GM10847 (cell line): ENCODE data around the gene RAB3IP.

ENCODE experiments used
- POLR2A ChIP-seq: IDR thresholded peaks from 2 replicates; pipeline ENCODE4 v1.6.1; 2011; ENCODE audit not compliant: insufficient read length; ENCODE audit errors: extremely low read depth

RAB3IP gene

DNA sequence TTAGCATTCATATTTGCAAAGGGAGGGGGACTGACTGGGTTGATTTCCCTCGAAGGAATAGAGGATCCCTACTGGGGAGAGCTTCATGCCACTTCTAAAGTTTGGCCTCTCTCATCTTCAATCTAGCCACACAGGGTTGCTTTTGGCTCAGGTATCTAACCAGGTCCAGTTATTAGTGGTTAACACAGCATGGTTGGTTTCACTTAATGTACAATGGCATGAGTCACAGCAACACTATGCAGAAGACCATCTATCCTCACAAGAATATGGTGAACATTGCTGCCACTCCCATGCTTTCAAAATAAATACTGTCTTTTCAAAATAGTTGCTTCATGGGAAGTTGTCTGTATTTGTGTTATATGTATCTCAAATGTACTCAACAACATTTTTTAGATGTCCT is 6.6 kb upstream of the RAB3IP start:
- no peak for TF ChIP-seq POLR2A

DNA sequence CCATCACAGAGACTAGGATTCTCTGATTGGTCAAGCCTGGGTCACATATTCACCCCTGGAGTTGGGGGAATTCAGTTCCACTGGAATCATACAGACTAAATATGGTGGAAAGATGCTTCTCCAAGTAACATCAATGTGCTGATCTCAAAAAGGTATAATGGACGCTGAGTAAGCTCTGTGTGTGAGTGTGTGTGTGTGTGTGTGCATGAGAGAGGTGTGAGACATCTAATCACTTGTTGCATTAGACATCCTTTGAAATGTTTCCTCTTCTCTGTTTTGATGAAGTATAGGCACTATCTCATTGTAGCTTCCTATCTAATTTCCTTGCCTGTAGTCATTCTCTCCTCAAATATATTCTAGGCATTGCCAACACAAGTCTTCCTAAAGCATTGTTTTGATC is 5.0 kb upstream of the RAB3IP start:
- no peak for TF ChIP-seq POLR2A

DNA sequence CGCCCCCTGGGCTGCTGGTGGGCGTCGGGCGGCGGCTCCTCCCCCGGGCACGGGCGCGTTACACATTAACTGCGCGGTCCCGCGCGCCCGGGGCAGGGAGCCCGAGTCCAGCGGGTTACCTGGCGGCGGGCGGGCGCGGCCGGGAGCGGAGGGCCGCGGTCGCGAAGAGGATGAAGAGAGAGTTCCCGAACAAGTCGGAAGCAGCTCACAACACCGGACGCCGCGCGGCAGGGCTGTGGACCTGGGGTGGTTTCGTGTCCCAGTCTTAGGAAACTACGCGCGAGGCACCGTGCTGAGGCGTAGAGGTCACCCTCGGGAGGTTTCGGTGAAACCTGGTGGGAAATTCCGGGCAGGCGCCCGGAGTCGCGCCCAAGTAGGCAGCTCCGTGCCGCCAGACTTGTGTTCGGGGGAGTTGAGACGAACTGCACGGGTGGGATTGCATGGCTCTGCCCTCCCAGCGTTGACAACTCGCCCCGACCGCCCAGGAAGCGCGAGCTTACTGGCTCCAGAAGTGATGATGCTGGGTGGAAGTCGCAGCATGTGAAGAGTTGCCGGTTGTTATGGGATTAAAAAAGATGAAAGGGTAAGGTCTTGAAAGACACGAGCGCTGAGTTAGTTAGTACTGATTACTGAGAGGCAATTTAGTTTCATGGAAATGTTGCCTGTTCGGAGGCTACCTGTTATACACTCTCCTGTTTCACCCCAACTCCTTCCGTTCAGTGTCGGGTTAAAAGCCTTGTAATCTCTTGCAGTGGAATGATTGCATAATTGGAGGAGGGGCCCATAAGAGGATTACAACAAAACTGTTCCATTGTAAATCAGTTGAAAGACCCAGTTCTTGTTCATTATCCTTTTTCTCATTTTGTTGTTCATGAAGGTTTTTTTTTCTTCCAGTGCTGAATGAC is 879 bp downstream of the RAB3IP start:
- TF ChIP-seq POLR2A = no peak

DNA sequence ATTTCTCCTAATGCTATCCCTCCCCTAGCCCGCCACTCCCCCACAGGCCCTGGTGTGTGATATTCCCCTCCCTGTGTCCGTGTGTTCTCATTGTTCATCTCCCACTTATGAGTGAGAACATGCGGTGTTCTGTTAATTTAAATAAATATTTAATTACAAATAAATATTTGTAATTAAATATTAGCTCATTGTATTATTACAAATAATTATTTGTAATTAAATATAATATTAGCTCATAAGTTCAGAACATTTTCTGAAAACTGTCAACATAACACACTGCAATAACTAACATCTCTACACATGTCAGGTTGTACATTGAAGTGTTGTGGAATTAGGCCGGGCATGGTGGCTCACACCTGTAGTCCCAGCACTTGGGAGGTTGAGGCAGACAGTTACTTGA is 5.4 kb downstream of the RAB3IP start:
- no peak for TF ChIP-seq POLR2A

DNA sequence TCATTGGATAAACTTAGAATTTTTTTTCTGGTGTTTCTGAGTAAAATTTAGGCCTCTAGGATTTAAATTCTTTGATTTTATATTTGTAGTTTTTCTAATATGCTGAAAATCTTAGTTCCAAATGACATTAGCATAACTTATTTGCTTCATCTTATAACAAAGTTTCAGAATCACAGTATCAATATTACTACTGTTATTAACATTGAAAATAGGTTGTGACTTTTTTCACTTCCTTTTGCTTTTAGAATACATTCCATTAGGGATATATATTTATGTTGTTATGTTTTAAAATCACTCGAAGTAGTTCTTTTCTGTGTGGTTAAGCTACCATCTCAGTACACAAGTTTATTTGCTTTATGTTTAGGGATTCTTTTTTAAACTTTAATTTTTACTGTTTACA is 12.8 kb downstream of the RAB3IP start:
- no peak for TF ChIP-seq POLR2A

DNA sequence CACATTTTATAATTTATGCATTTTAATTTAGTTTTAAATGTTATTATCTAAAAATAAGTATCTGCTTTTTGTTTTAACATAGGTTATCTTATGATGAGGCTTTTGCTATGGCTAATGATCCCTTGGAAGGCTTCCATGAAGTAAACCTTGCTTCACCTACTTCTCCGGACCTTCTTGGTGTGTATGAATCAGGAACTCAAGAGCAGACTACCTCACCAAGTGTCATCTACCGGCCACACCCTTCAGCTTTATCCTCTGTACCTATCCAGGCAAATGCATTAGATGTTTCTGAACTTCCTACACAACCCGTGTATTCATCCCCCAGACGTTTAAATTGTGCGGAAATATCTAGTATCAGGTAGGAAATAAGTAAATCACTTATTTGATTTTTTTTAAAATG is 16.6 kb downstream of the RAB3IP start:
- no peak for TF ChIP-seq POLR2A

DNA sequence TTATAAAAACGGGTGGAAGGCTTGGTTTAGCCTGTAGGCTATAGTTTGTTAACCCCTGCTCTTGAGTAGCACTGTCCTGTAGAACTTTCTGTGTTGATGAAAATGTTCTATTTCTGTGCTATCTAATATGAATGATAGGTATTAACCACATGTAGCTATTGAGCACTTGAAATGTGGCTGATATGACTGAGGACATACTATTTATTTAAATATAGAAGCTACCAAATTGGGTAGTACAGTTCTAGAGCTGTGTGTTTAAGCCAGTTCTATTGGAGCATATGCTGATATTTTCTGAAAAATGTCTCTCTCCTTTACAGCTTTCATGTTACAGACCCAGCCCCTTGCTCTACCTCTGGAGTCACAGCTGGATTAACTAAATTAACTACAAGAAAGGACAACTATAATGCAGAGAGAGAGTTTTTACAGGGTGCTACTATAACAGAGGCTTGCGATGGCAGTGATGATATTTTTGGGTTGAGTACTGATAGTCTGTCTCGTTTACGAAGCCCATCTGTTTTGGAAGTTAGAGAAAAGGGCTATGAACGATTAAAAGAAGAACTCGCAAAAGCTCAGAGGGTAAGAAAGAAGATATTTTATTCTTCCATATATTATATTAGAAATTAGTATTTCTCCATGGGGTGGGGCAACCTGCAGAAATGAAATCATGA is 17.6 kb downstream of the RAB3IP start:
- no peak for TF ChIP-seq POLR2A

DNA sequence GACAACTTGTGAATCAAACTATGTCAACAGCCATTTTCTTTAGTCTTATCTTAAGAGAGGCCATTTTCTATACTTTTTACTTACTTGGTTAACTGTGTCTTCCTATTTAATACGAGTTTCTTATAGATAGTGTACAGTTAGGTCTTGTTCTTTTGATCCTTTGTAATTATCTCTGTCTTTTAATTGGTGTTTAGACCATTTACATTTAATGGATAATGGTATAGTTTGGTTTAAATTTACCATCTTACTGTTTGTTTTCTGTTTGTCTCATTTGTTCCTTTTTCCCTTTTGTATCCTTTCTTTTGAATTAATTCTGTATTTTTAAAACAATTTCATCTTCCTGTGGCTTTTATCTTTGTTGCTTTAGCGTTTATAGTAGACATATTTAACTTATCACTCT is 19.4 kb downstream of the RAB3IP start:
- TF ChIP-seq POLR2A = no peak

DNA sequence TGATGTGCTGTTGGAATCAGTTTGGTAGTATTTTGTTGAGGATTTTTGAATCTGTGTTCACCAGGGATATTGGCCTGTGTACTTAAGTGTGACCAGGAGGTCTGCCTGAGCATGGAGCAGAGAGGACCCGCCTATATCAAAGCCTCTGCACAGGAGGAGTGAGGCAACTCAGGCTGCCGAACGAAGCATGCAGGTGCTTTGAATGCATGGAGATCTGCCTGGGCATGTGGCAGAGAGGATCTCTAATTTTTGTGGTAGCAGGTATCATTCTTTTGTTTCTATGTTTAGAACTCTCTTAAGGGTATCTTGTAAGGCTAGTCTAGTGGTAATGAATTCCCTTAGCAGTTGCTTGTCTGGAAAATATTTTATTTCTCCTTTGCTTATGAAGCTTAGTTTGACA is 26.9 kb downstream of the RAB3IP start:
- TF ChIP-seq POLR2A = no peak

DNA sequence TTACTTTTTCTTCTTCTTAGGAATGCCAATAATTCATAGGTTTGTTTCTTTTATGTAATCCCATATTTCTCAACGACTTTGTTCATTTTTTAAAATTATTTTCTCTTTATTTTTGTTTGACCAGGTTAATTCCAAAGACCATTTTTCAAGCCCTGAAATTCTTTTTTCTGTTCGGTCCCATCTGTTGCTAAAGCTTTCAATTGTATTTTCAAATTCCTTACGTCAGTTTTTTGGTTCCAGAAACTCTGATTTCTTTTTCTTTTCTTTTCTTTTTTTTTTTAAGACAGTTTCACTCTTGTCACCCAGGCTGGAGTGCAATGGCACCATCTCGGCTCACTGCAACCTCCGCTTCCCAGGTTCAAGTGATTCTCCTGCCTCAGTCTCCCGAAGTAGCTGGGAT is 27.6 kb downstream of the RAB3IP start:
- no peak for TF ChIP-seq POLR2A

DNA sequence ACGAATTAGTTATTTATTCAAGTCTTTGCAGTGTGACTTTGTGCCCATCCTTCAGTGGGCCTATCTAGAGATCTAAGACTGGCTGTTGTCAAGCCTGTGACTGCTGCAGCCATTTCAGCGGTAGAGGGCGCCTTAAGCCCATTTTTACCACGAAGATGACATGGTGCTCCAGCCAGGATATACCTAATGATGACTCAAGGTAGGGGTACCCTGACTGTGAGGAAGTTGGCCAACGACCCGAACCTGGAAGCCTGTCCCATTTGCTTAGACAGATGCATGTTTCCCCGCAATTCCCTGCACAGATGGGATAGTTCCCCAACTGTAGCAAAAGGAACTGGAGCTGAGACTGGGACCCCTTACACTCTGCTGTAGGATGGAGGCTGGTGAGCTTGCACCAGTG is 41.3 kb downstream of the RAB3IP start:
- no peak for TF ChIP-seq POLR2A

DNA sequence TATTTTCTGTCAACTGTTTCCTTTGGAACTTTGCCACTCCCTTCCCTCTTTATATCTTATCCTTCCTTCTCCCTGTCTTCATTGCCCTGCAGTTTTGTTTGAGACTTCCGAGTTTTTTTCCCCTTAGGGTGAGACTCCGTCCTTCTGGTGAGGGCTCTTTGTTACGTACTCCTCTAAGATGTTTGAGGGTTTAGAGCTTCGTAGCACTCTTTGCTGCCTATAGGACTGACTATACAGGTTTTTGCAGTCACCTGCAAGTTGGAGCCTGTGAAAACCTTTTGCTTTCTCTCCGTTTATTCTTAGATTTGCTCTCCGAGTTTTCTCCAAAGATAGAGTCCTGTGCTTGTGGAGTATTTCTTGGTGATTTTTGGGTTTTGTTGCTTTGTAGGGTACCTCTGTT is 44.7 kb downstream of the RAB3IP start:
- no peak for TF ChIP-seq POLR2A

DNA sequence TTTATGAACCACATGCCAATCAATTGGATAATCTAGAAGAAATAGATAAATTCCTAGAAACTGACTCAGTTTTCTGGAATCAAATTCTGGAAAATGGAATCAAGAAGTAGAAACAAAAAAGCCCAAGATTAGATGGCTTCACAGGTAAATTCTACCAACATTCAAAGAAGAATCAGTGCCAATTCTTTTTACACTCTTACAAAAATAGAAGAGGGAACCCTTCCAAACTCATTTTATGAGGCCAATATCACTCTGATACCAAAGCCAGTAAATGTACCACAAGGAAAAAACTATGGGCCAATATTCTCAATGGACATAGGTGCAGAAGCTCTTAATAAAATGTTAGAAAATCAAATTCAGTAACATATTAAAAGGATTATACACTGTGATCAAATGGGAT is 50.7 kb downstream of the RAB3IP start:
- no peak for TF ChIP-seq POLR2A

DNA sequence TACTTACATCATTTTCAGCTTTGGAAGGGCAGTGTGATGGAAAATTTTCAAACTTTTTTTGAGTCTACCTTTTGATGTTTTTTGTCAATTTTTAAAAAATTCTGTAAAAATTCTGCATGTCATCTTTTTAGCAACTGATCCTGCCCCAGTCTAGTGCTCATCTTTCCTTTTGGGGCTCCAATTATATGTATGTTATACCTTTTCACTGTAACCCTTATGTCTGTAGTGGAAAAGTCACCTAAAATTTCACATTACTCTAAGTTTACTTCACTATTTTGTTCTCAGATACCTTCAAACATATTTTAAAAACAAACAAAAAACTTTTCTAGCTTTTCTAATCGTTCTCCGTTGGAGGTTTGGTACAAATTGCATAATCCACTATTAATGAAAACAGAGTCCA is 53.9 kb downstream of the RAB3IP start:
- TF ChIP-seq POLR2A = no peak

DNA sequence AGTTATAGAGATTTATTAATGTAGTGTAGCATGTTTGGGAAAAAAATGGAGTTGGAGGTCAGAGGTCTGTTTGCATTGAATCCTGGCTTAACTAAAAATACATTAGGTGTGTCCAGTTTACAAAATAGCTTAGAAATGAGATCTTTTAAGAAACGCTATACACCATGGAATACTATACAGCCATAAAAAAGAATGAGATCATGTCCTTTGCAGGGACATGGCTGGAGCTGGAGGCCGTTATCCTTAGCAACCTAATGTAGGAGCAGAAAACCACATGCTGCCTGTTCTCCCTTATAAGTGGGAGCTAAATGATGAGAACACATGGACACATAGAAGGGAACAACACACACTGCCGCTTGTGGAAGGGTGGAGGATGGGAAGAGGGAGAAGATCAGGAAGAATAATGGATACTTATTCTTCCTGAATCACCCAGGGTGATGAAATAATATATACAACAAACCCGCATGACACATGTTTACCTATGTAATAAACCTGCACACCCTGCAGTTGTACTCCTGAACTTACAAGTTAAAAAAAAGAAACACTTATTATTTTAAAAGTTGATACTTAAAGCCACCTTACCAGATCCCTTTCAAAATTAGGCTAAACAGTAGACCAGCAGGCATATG is 72.3 kb downstream of the RAB3IP start:
- no peak for TF ChIP-seq POLR2A

DNA sequence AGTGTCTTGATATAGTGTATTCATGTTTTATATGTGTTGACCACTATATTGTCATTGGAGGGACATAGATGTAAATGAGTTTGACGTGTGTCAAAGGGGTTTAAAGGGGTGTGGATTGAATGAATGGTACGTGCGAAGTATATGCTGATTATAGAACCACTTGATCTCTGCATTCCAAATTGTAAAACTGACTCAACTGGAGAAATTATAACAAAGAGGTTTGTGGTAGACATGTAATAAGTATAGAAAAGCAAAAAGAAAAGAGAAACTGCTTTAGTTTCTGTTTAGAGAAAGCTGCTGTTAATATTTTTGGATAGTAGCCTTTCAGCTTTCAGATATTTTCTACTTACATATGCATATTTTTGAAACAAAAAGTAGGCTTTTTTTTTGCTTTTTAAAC is 77.4 kb downstream of the RAB3IP start:
- TF ChIP-seq POLR2A = no peak

DNA sequence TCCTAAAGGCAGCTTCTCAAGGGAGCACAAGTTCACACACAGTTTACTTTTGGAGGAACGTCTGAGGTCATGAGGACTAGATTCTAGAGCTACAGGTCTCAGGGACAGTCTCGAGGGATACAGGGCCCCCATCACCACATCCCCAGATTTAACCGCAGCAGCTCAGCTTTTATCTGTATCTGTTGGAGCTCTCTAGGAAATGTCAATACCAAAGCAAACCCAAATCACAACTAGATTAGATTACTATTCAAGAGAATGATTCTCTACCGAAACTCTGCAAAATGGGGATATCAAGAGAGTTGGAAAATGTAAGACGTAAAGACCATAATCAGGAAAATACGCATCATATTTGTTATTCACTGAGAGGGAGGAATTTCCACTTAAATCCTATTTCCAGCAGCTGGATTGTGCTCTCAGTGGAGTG is 82.4 kb downstream of the RAB3IP start:
- no peak for TF ChIP-seq POLR2A
